Measurements from ENCODE around the gene ICE2.
"Not testable (repeated sequence)": the region's sequence is repeated elsewhere in the genome, so short reads cannot be mapped to it uniquely, and the experiment has no call there.

Gene ICE2

DNA sequence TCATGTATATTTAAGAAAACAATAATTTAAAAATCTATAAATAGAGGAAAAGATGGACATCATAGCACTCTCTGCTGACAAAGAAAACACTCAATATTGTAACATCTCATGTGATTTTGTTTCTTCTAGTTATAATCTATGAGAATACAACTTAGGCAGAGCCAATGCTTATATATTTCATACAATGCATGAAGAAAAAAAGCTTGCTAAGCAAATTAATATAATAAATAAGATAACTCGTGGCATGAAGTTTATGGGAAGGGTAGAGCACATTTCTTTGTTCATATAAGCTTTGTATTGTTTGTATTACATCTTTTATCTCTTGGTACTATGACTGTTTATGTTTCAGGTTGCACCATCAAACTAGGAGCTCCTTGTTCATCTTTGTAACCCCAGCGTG, 73.5 kb downstream of the ICE2 start:
- DNase-seq, result no peak

- not testable (repeated sequence) for DNase-seq
Observed at GRCh38 chr15:60404351-60404750, 74.6 kb downstream of the ICE2 start.

- DNase-seq, result no peak
Observed at GRCh38 chr15:60400944-60401343, 78.0 kb downstream of the ICE2 start.

DNA sequence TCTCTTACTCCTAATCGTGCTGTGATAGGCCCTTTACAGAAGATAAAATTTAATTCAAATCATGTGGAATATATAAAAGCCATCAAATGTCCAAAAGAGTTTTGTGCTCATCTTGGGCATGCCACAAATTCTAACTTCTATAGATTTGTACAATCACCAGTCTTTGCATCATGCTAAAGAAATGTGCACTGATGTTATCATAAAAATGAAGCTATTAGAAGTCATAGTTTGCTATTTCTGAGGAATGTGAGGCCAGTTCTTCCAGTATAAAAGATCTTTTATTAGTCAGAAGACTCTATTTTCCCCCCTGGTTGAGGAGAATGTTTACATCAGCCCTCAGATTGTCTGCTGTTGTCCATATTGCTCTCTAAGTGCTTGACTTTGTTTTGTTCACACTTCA, 79.0 kb downstream of the ICE2 start:
- no peak for DNase-seq

- DNase-seq, result no peak
Observed at GRCh38 chr15:60399246-60399915, 79.6 kb downstream of the ICE2 start.

- peak; percentile 93 for DNase-seq
Observed at GRCh38 chr15:60397772-60398445, 81.0 kb downstream of the ICE2 start, which contains the start of gene ANXA2. Gene ANXA2, minus strand, starts transcription at chr15:60397986. Its CDS starts 11,911 bp downstream, at chr15:60386075.

DNA sequence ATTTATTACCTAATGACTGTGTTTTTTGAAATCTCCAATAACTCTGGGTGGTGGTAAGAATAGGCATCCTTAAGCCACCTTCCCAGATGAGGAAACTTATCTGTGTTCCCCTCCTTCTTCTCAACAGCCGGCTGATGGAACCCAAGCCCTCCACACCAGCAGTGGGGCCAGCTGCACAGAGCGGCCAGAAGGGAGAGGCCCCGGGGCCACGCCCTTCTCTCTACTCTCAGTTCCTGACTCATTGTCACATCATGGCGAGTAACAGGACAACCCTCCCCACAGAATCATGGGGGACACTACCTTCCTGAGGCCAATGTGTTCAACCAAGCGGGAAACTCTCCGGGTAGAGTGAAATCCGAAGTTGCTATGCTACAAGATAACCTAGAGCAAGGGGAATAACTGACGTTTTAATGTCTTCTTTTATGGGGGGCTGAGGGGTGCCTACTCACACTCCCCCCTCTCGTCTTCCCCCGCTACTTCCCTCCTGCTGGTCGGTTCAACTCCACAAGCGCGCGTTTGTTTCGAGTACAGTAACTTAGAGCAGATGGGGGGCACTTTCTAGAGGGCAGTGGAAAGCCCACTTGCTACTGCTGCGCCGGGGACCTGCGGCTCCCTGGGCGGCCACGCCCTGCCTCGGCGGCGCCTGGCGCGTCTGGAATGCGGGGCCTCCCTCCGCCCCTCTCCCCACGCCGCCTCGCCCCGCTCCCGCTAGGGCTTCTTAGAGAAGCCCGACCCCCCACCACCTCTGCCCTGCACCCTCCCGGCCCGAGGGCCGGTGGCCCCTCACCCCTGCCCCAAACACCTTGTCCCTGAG, 81.8 kb downstream of the ICE2 start:
- peak; percentile 54 for DNase-seq

GRCh38 chr15:60396560-60396957, 82.4 kb downstream of the ICE2 start:
- DNase-seq, result no peak

DNA sequence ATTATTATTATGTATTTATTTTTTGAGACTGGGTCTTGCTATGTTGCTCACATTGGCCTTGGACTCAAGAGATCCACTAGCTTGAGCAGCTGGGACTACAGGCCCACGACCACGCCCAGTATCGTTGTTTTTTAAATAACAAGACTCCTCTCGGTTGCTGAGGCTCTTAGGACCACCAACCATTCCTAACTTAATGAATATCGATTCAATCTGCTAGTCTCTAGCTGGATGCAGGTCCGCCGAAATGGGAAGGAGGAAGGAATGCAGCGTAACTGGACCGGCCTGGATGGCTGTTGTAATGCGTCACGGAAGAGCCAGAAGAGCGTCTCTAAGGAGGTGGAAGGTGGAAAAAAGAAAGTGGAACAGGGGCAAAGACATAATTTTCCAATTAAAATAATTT, 82.8 kb downstream of the ICE2 start:
- DNase-seq, result no peak

- DNase-seq, result no peak
Observed at GRCh38 chr15:60395276-60396011, 83.5 kb downstream of the ICE2 start.

GRCh38 chr15:60394689-60395097, 84.2 kb downstream of the ICE2 start:
- no peak for DNase-seq

GRCh38 chr15:60392986-60393790, 85.8 kb downstream of the ICE2 start:
- DNase-seq, result no peak

DNA sequence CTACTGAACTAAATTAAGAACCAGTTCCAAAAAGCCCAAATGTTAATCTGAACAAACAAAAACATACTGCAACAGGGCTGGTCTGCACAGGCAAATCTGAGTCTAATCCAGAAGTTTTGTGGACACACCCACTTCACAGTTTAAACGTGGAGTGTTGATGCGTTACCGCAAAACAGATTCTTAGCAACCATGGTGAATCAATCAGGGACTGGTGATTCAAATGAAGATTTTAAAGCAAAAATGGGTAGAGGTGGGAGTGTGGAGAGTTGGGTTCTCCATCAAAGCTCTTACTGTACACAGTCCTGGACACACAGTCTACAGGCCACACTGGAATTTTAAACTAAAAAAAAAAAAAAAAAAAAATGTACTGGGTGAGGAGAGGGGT, 86.3 kb downstream of the ICE2 start:
- peak; percentile 11 for DNase-seq

DNA sequence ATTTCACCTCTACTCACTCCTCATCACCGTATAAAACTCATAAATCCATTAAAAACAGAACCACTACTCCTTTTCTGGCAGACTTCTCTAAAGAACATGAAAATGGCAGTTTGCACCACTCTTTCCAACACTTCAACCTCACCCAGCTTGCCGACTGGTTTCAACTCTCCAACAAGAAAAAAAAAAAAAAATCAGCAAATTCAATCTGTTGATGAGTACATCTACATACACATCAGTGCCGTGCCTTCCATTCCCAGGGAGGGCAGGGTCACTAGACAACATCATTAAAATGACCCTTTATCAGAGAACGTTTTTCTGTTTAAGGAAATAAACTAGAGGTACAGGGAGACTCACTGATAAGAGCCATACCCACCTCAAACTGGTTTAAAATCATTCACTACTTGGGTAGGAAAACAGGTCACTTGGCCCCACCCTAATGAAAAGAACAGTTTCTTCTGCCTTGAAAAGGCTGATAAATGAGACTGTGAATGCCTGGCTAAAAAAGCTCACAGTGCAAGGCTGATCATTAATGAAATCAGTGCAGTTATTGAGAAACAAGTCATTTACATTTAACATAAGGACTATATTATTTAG, 87.1 kb downstream of the ICE2 start:
- DNase-seq, result no peak

DNA sequence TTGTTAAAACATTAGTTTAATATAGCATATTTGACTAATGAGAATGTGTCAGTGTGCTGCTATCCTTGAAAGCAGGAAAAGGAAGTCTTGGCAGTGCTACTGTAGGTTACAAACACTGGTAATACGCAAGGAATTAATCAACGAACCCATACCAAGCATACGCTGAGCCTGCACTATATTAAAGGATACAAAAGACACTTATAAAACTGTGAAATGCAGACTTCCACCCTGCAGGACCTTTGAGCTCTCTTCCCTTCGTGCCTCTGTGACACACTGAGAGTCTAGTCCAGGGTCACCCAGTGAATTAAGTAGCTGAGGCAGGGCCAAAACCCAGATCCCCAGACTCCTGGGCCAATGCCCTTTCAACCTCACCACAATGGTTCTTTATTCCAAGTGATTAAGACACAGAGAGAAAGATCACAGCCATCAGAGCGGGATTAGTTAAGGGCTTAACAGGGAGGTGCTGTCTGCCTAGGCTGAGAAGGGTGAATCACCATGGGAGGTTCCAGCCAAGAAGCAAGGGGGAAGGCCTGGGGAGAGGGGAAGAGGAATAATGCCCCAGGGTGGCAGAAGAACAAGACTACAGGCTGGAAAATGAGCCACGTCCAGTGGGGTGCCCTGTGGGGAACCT, 88.0 kb downstream of the ICE2 start:
- DNase-seq, result no peak

GRCh38 chr15:60390231-60390630, 88.7 kb downstream of the ICE2 start:
- DNase-seq, result no peak

GRCh38 chr15:60389261-60390077, 89.5 kb downstream of the ICE2 start:
- DNase-seq, result peak; percentile 11

DNA sequence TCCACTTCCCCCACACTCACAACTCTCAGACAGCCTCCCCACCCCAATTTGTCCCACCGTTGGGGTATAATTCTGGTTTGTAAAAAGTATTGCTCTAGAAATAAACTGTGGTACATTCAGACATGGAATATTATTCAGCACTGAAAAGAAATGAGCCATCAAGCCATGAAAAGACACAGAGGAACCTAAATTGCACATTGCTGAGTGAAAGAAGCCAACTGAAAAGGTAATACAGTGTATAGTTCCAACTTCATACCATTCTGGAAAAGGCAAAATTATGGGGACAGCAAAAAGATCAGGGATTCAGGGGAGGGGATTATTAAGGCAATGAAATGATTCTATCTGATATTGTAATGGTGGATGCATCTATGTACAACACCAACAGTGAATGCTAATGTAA, 91.6 kb downstream of the ICE2 start:
- DNase-seq, result no peak

GRCh38 chr15:60386615-60387014, 92.3 kb downstream of the ICE2 start:
- DNase-seq, result no peak

Measured in CD4-positive, alpha-beta T cell treated with Interleukin-17A for 4 hours (primary cell).